Ovary (tissue), 3 donors: ENCODE data around the gene ZNF672.
A peak's percentile ranks its signal among the peaks of the same experiment; 100 is the strongest.

ENCODE experiments used
- POLR2A ChIP-seq: fragments of 450-650 bp; IDR thresholded peaks from one replicate; pipeline ENCODE4 v1.6.1; 2017; ENCODE audit warnings: antibody characterized with exemption, mild to moderate bottlenecking, moderate library complexity
- TF ChIP-seq, protein P1 (sequence below), 3 donors: fragments of 450-650 bp in 2 of 3; fragments of 200-600 bp in 1 of 3; IDR thresholded peaks; one replicate each; pipeline versions ENCODE4 v1.5.1 to v1.8.0; 2016 to 2022; ENCODE audit warnings: antibody characterized with exemption in 3 of 3, mild to moderate bottlenecking in 1 of 3
- donor health status: DM: no; HTN: no; CAD: no.

DNA sequence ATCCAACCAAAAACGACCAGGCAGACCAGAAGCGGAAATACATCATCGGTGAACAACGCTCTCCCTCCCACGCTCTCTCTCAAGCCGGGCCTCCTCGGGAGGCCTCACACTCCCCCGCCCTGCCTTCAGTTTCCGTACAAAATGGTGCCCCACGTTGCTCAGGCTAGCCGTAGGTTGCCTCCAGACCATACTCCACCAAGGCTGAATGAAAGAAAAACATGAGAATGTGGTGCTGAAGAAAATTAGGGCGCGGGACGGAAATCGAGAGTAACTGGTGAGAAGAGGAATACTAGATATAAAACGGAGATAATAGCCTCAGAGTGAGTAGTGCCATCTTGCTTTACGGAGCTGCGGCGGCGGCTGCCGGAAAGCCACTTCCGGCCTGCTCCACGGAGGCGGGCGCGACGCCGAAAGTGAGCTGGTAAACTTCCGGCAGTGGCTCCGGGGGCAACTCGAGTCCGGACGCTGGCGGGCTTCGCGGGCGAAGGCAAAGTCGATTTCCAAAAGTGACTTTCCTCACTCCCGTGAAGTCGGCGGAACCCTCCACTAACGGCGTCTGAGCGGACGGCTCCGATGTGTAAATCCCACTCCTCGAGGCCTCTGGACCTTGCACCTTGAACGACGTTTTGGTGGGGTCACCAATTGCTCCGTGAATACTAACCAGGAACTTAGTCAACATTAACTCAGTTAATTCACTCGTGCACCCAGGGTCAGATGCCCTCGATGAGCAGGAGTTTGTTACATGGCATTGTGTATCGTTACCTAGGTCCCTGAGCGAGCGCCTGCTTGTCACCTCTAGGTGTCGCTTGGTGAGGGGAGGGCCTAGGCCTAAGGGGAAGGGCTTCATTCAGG lies 11.9 kb upstream of the ZNF672 start, which contains the start of gene SH3BP5L:
- TF ChIP-seq, protein P1, sequence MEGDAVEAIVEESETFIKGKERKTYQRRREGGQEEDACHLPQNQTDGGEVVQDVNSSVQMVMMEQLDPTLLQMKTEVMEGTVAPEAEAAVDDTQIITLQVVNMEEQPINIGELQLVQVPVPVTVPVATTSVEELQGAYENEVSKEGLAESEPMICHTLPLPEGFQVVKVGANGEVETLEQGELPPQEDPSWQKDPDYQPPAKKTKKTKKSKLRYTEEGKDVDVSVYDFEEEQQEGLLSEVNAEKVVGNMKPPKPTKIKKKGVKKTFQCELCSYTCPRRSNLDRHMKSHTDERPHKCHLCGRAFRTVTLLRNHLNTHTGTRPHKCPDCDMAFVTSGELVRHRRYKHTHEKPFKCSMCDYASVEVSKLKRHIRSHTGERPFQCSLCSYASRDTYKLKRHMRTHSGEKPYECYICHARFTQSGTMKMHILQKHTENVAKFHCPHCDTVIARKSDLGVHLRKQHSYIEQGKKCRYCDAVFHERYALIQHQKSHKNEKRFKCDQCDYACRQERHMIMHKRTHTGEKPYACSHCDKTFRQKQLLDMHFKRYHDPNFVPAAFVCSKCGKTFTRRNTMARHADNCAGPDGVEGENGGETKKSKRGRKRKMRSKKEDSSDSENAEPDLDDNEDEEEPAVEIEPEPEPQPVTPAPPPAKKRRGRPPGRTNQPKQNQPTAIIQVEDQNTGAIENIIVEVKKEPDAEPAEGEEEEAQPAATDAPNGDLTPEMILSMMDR (IDR thresholded peaks at IDR 0.05): peak; percentile 21 to 58 (median 45)
- TF ChIP-seq POLR2A: peak; percentile 92
